Activated naive CD4-positive, alpha-beta T cell treated with anti-CD3 and anti-CD28 coated beads, Interleukin-2, amount 10 ng/mL, durations not matched to agents 7 days and 5 days (primary cell): ENCODE data around the gene USP13.

Experiments used
- CTCF ChIA-PET: fragments of 350-600 bp; sonication (Branson Sonifier 250); formaldehyde crosslinking; loops from one replicate; lab custom pipeline; 2021; ENCODE audit warnings: antibody characterized with exemption; lab: Charles Lee
- DNase-seq: peaks from one replicate; pipeline ENCODE4 v3.0.0-alpha.2; 2020
- H3K27ac Mint-ChIP-seq: one replicate; pipeline ENCODE4 v1.8.0; 2021; ENCODE audit warnings: mild to moderate bottlenecking, moderate library complexity, mixed read lengths
- H3K27me3 Mint-ChIP-seq: one replicate; pipeline ENCODE4 v1.8.0; 2021; ENCODE audit warnings: mild to moderate bottlenecking, mixed read lengths
- H3K36me3 Mint-ChIP-seq: one replicate; pipeline ENCODE4 v1.8.0; 2021; ENCODE audit warnings: mixed read lengths
- H3K4me1 Mint-ChIP-seq: one replicate; pipeline ENCODE4 v1.8.0; 2021; ENCODE audit warnings: mixed read lengths
- H3K4me3 Mint-ChIP-seq: one replicate; pipeline ENCODE4 v1.8.0; 2021; ENCODE audit warnings: mild to moderate bottlenecking, moderate library complexity, mixed read lengths
- H3K9me3 Mint-ChIP-seq: one replicate; pipeline ENCODE4 v1.8.0; 2021; ENCODE audit warnings: mixed read lengths

USP13 gene

DNA sequence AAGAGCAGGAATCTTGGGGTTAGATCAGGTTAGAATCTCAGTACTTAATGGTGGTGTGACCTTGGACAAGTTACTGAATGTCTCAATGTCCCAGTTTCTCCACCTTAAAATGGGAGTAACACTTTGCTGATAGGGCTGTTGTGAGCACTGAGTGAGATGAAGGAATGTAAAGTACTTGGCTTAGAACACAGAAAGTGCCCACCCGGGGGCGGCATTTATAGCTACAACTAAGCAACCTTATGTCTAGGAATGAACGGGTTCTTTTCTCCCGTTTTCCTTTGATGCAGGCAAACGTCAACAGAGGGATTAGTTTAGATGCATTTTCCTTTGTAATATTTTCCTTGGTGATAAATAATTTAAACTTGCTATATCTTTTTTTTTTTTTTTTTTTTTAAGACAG lies 176.6 kb downstream of the USP13 start:
- H3K27me3 Mint-ChIP-seq: no peaks in the 10 kb centered on the region
- H3K4me1 Mint-ChIP-seq: no peaks in the 10 kb centered on the region
- CTCF ChIA-PET: interaction anchor here (1.2 kb wide), 1 partner anchor 18 kb away, joined by 4 read pairs; no protein-coding TSS in a partner anchor
- H3K9me3 Mint-ChIP-seq: no peaks in the 10 kb centered on the region
- no peaks in the 10 kb centered on the region for H3K36me3 Mint-ChIP-seq
- H3K4me3 Mint-ChIP-seq: no peak overlapping the region
- no peak overlapping the region for H3K27ac Mint-ChIP-seq
- DNase-seq: no peak

DNA sequence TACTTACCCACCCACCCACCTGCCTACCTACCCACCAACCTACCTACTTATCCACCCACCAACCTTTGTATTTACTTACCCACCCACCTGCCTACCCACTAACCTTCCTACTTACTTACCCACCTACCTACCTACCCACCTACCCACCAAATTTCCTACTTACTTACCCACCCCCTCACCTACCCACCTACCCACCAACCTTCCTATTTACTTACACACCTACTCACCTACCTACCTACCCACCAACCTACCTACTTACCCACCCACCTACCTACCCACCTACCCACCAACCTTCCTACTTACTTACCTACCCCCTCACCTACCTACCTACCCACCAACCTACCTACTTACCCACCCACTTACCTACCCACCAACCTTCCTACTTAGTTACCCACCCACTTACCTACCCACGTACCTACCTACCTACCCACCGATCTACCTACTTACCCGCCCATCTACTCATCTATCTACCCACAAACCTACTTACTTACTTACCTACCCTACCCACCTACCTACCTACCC lies 179.6 kb downstream of the USP13 start:
- CTCF ChIA-PET: no interaction called here

GRCh38 chr3:179833294-179833693 lies 180.5 kb downstream of the USP13 start:
- no peak overlapping the region for H3K4me3 Mint-ChIP-seq

More for the DNA sequence above, 179.6 kb downstream of the USP13 start:
- no peak overlapping the region for H3K4me3 Mint-ChIP-seq
- no peaks in the 10 kb centered on the region for H3K36me3 Mint-ChIP-seq
- no peaks in the 10 kb centered on the region for H3K9me3 Mint-ChIP-seq
- no peaks in the 10 kb centered on the region for H3K27me3 Mint-ChIP-seq
- H3K27ac Mint-ChIP-seq: no peak overlapping the region
- no peaks in the 10 kb centered on the region for H3K4me1 Mint-ChIP-seq
- no peak for DNase-seq

DNA sequence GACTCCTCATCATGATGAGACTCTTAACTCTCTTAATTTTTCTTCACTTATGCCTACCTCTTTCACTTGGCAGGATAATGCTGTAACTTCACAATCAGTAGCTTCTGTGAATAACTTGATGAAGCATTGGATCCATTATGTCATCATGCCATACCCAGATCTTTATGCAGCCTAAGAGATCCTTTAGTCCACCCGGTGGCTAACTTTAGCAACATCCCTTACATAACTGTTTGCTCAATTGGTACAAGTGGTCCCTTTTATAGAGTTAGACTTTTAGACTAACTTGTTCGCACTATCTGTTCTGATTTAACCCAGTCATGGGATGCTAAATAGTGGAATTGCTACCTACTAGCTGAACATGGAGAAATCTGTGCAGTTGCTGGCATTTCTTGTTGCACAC lies 184.5 kb downstream of the USP13 start:
- H3K27me3 Mint-ChIP-seq: no peaks in the 10 kb centered on the region
- H3K36me3 Mint-ChIP-seq: no peaks in the 10 kb centered on the region
- no peak for DNase-seq
- no peak overlapping the region for H3K27ac Mint-ChIP-seq
- no peak overlapping the region for H3K4me3 Mint-ChIP-seq
- H3K9me3 Mint-ChIP-seq: no peaks in the 10 kb centered on the region
- CTCF ChIA-PET: no interaction called here
- H3K4me1 Mint-ChIP-seq: no peaks in the 10 kb centered on the region

More at GRCh38 chr3:179833294-179833693, 180.5 kb downstream of the USP13 start:
- Mint-ChIP-seq H3K9me3 (no peaks in the 10 kb centered on the region), H3K27ac (no peak overlapping the region), H3K36me3 (no peaks in the 10 kb centered on the region), H3K4me1 (no peaks in the 10 kb centered on the region), H3K27me3 (no peaks in the 10 kb centered on the region)
- DNase-seq: no peak
- CTCF ChIA-PET: interaction anchor here (0.6 kb wide), 1 partner anchor 347 kb away, joined by 3 read pairs; no protein-coding TSS in a partner anchor
